HCT116 (cell line): ENCODE data around the gene LTB4R. TPM values are rescaled to one million over a fixed set of nuclear protein-coding genes. Genes with fewer than 3 reads are reported as not detected.

ENCODE experiments used
- ATAC-seq: fragments of 200-7000 bp; cut with Tn5 transposase; 2 replicates; pipeline ENCODE4 v1.9.1; 2020; ENCODE audit warnings: mild to moderate bottlenecking, moderate library complexity
- BruUV-seq: library from RNA; stranded (reverse); fragments of 400-500 nt; replicated peaks from 2 replicates; lab custom pipeline; 2021; lab: Mats Ljungman, UMichigan
- CTCF ChIA-PET: fragments of 300-600 bp; sonication (Branson Sonifier 250); formaldehyde crosslinking; loops from one replicate; lab custom pipeline; 2021; ENCODE audit warnings: antibody characterized with exemption; lab: Charles Lee
- POLR2A ChIA-PET: fragments of 300-600, 350-600 bp; sonication (Branson Sonifier 250); formaldehyde crosslinking; loops from one replicate; lab custom pipeline; 2021; ENCODE audit warnings: antibody characterized with exemption; lab: Charles Lee
- RAD21 ChIA-PET, 2 experiments: fragments of 300-600 bp; sonication (Branson Sonifier 250); formaldehyde crosslinking; loops; one replicate each; lab custom pipeline; 2023; ENCODE audit warnings: low total read pairs in 2 of 2; ENCODE audit not compliant: uncharacterized antibody in 2 of 2, unreplicated experiment in 2 of 2, low non-redundant PET in 1 of 2; lab: Charles Lee
- DNase-seq: peaks from one replicate; pipeline ENCODE4 v3.0.0-alpha.2; 2010; ENCODE audit warnings: low read depth, low spot score
- H2AFZ ChIP-seq: fragments of 200-600 bp; shearing (Covaris generic), sonication (generic); 2 replicates; pipeline ENCODE4 v1.6.1; 2017; ENCODE audit warnings: low read depth, mixed run types, mixed read lengths, antibody characterized with exemption, low read length; ENCODE audit not compliant: poor library complexity, severe bottlenecking
- H3K27ac ChIP-seq: 2 replicates; pipeline ENCODE4 v1.5.1; 2012; ENCODE audit warnings: low read depth, low read length
- H3K27me3 ChIP-seq: fragments of 200-600 bp; sonication (generic); 2 replicates; pipeline ENCODE4 v1.6.1; 2016; ENCODE audit warnings: mixed run types, low read length, mixed read lengths; ENCODE audit not compliant: insufficient read depth
- H3K36me3 ChIP-seq, 2 experiments: fragments of 200-500 bp in 1 of 2; fragments of 200-600 bp in 1 of 2; sonication (Bioruptor generic) in 1 of 2; sonication (generic) in 1 of 2; 2 replicates each; pipeline versions ENCODE4 v1.5.1 to v1.6.1; 2014 to 2016; ENCODE audit warnings: low read length in 2 of 2, inconsistent platforms in 1 of 2, mixed read lengths in 1 of 2, mixed run types in 1 of 2; ENCODE audit not compliant: insufficient read depth in 2 of 2, control insufficient read depth in 1 of 2
- H3K4me1 ChIP-seq, 2 experiments: fragments of 200-600 bp in 1 of 2; sonication (generic) in 1 of 2; 2 replicates each; pipeline versions ENCODE4 v1.5.1 to v1.6.1; 2012 to 2017; ENCODE audit warnings: low read length in 2 of 2, inconsistent platforms in 1 of 2, mild to moderate bottlenecking in 1 of 2, mixed read lengths in 1 of 2, mixed run types in 1 of 2, moderate library complexity in 1 of 2; ENCODE audit not compliant: insufficient read depth in 2 of 2, control insufficient read depth in 1 of 2
- H3K4me2 ChIP-seq: fragments of 200-600 bp; sonication (generic); 2 replicates; pipeline ENCODE4 v1.6.1; 2017; ENCODE audit warnings: mixed run types, low read length, mixed read lengths
- H3K4me3 ChIP-seq, 2 experiments: fragments of 200-600 bp in 1 of 2; sonication (generic) in 1 of 2; replicated peaks in 1 of 2; 2 replicates each; pipeline ENCODE4 v1.5.1; 2011 to 2016; ENCODE audit warnings: low read length in 2 of 2, control low read depth in 1 of 2, low read depth in 1 of 2, mild to moderate bottlenecking in 1 of 2, mixed read lengths in 1 of 2, mixed run types in 1 of 2
- H3K79me2 ChIP-seq: fragments of 200-600 bp; sonication (generic); 2 replicates; pipeline ENCODE4 v1.6.1; 2017; ENCODE audit warnings: mild to moderate bottlenecking, mixed run types, low read length, moderate library complexity, mixed read lengths; ENCODE audit not compliant: insufficient read depth
- H3K9ac ChIP-seq: fragments of 200-600 bp; sonication (generic); 2 replicates; pipeline ENCODE4 v1.6.1; 2016; ENCODE audit warnings: low read length, mixed read lengths
- H3K9me2 ChIP-seq: fragments of 200-600 bp; sonication (generic), shearing (Covaris generic); 2 replicates; pipeline ENCODE4 v1.6.1; 2017; ENCODE audit warnings: mixed run types, mild to moderate bottlenecking, moderate library complexity; ENCODE audit not compliant: insufficient read depth
- H3K9me3 ChIP-seq, 2 experiments: fragments of 200-500 bp in 1 of 2; fragments of 200-600 bp in 1 of 2; sonication (Bioruptor generic) in 1 of 2; sonication (generic) in 1 of 2; 2 replicates each; pipeline ENCODE4 v1.6.1; 2014 to 2017; ENCODE audit warnings: low read length in 2 of 2, mixed read lengths in 2 of 2, inconsistent platforms in 1 of 2, low read depth in 1 of 2, mild to moderate bottlenecking in 1 of 2, mixed run types in 1 of 2, moderate library complexity in 1 of 2; ENCODE audit not compliant: control insufficient read depth in 1 of 2, insufficient read depth in 1 of 2
- H4K20me1 ChIP-seq: fragments of 200-600 bp; sonication (generic), shearing (Covaris generic); 2 replicates; pipeline ENCODE4 v1.6.1; 2017; ENCODE audit warnings: mixed run types, mild to moderate bottlenecking, moderate library complexity; ENCODE audit not compliant: insufficient read depth
- CBX3 ChIP-seq: IDR thresholded peaks from 2 replicates; pipeline ENCODE4 v1.6.1; 2012; ENCODE audit warnings: low read depth
- CEBPB ChIP-seq: IDR thresholded peaks from 2 replicates; pipeline ENCODE4 v1.6.1; 2012; ENCODE audit warnings: low read depth
- EGR1 ChIP-seq: IDR thresholded peaks from 2 replicates; pipeline ENCODE4 v1.6.1; 2012; ENCODE audit warnings: low read depth
- ELF1 ChIP-seq: IDR thresholded peaks from 2 replicates; pipeline ENCODE4 v1.6.1; 2012; ENCODE audit warnings: low read depth, borderline replicate concordance
- EZH2 ChIP-seq: fragments of 200-600 bp; sonication (generic); IDR thresholded peaks from 2 replicates; pipeline ENCODE4 v1.6.1; 2017; ENCODE audit warnings: antibody characterized with exemption, mixed run types
- EZH2phosphoT487 ChIP-seq: fragments of 200-600 bp; IDR thresholded peaks from 2 replicates; pipeline ENCODE4 v1.6.1; 2018; ENCODE audit warnings: antibody characterized with exemption, borderline replicate concordance
- JUND ChIP-seq: IDR thresholded peaks from 2 replicates; pipeline ENCODE4 v1.6.1; 2012
- POLR2A ChIP-seq: IDR thresholded peaks from 2 replicates; pipeline ENCODE4 v1.7.0; 2011; ENCODE audit warnings: borderline replicate concordance; ENCODE audit not compliant: insufficient read depth, insufficient read length; ENCODE audit errors: extremely low read depth
- POLR2AphosphoS5 ChIP-seq: IDR thresholded peaks from 2 replicates; pipeline ENCODE4 v1.6.1; 2011; ENCODE audit warnings: mild to moderate bottlenecking, low read depth, low read length, moderate library complexity
- RAD21 ChIP-seq: IDR thresholded peaks from 2 replicates; pipeline ENCODE4 v1.6.1; 2012; ENCODE audit warnings: low read depth, mild to moderate bottlenecking
- SIN3A ChIP-seq: IDR thresholded peaks from 2 replicates; pipeline ENCODE4 v1.6.1; 2012; ENCODE audit warnings: low read depth
- SP1 ChIP-seq: IDR thresholded peaks from 2 replicates; pipeline ENCODE4 v1.6.1; 2012; ENCODE audit warnings: low read depth
- SRF ChIP-seq: IDR thresholded peaks from 2 replicates; pipeline ENCODE4 v1.6.1; 2012; ENCODE audit warnings: low read depth
- TCF7L2 ChIP-seq: IDR thresholded peaks from 2 replicates; pipeline ENCODE4 v1.7.0; 2011; ENCODE audit warnings: borderline replicate concordance, inconsistent platforms; ENCODE audit not compliant: insufficient read depth, insufficient read length; ENCODE audit errors: extremely low read depth
- YY1 ChIP-seq: IDR thresholded peaks from 2 replicates; pipeline ENCODE4 v1.6.1; 2011; ENCODE audit warnings: low read length, low read depth, moderate library complexity, mild to moderate bottlenecking; ENCODE audit not compliant: insufficient replicate concordance; ENCODE audit errors: extremely low read depth
- ZFX ChIP-seq: fragments of 450-650 bp; IDR thresholded peaks from 2 replicates; pipeline ENCODE4 v1.6.1; 2017
- ZNF274 ChIP-seq: fragments of 200-500 bp; sonication (Bioruptor generic); IDR thresholded peaks from 2 replicates; pipeline ENCODE4 v1.6.1; 2014; ENCODE audit warnings: mild to moderate bottlenecking, low read depth, low read length, inconsistent platforms
- intact Hi-C: fragments of 100-400 bp; cut with micrococcal nuclease; formaldehyde crosslinking; loops from 2 replicates; pipeline ENCODE4 v1.10.0; 2022
- total RNA-seq: library from RNA; stranded (reverse); gene quantifications from one replicate; pipeline ENCODE4 v1.2.1, GENCODE V29; 2021; ENCODE audit not compliant: unreplicated experiment
- TF ChIP-seq, protein P1 (sequence below), 3 experiments: fragments of 200-600 bp in 1 of 3; sonication (generic) in 1 of 3; IDR thresholded peaks in 2 of 3; conservative IDR thresholded peaks in 1 of 3; 2 replicates each; pipeline ENCODE4 v1.5.1; 2012 to 2017; ENCODE audit warnings: low read depth in 2 of 3, low read length in 2 of 3, antibody characterized with exemption in 1 of 3, borderline replicate concordance in 1 of 3, control low read depth in 1 of 3, mild to moderate bottlenecking in 1 of 3, mixed read lengths in 1 of 3, mixed run types in 1 of 3, moderate library complexity in 1 of 3; ENCODE audit not compliant: insufficient read depth in 1 of 3
- TF ChIP-seq, protein P2 (sequence below): IDR thresholded peaks from 2 replicates; pipeline ENCODE4 v1.6.1; 2011; ENCODE audit warnings: mild to moderate bottlenecking, low read length, moderate library complexity; ENCODE audit not compliant: insufficient replicate concordance; ENCODE audit errors: extremely low read depth
- TF ChIP-seq, protein P3 (sequence below): IDR thresholded peaks from 2 replicates; pipeline ENCODE4 v1.6.1; 2012

Gene LTB4R
- total RNA-seq, 1 experiment from 2014 or later = 14.8 TPM

DNA sequence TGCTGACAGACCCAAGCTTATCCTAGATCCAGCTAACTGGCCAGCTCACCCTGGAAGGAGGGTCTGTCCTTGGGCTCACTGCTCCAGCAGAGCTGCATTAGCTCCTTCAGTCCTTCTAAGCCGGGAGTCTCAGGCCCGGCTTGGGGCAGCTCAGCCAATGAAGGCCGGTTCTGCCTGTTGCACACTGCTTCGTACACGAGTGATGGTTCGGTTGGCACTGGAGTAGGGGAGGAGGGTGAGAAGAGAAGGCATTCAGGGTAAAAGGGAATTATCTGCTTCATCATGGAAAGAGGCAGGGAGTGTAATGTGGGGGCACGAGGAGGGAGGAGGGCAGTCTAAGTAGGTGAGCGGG, 26.5 kb downstream of the LTB4R start (continued):
- TF ChIP-seq JUND = no peak
- TF ChIP-seq POLR2AphosphoS5 = no peak
- TF ChIP-seq POLR2A = no peak
- TF ChIP-seq ZFX = no peak
- no peak for TF ChIP-seq CBX3

DNA sequence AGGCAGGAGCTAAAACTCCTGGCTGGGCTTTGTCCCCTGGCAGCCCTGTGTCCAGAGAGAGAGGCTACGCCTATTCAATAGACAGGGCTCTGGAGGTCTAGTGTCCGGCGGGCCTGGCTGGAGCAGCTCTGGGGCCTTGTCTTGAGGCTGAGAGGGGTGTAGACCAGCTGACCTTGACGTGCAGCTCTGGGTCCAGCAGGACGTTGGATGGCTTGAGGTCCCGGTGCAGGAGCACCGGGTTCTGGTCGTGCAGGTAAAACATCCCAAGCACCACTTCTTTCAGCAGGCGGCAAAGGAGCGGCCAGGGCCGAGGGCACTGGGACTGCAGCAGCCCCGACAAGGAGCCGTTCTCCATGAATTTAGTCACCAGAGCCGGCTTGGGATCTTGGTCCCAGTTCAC, 27.5 kb downstream of the LTB4R start:
- H3K36me3 ChIP-seq = no peaks in the 10 kb centered on the region
- H3K4me2 ChIP-seq = no peak overlapping the region
- H3K9ac ChIP-seq = no peak overlapping the region
- no peaks in the 10 kb centered on the region for H3K9me3 ChIP-seq
- H3K27me3 ChIP-seq = no peaks in the 10 kb centered on the region
- H3K79me2 ChIP-seq = no peaks in the 10 kb centered on the region
- BruUV-seq = no TSS peak
- RAD21 ChIA-PET = no interaction called here
- intact Hi-C loops = no loop called here
- POLR2A ChIA-PET = no interaction called here
- H3K4me1 ChIP-seq = peaks cover 3 to 6% of the 10 kb centered on the region in 2 experiments
- no peak overlapping the region for H2AFZ ChIP-seq
- no peak for DNase-seq
- no peaks in the 10 kb centered on the region for H3K9me2 ChIP-seq
- TF ChIP-seq POLR2AphosphoS5 (no peak), SIN3A (no peak), SP1 (no peak), EZH2 (no peak), CEBPB (no peak), SRF (no peak), RAD21 (no peak), ZFX (no peak), ZNF274 (no peak), ELF1 (no peak), JUND (no peak), TCF7L2 (no peak), CBX3 (no peak), YY1 (no peak), POLR2A (no peak), EZH2phosphoT487 (no peak), EGR1 (no peak)
- TF ChIP-seq, protein P1, sequence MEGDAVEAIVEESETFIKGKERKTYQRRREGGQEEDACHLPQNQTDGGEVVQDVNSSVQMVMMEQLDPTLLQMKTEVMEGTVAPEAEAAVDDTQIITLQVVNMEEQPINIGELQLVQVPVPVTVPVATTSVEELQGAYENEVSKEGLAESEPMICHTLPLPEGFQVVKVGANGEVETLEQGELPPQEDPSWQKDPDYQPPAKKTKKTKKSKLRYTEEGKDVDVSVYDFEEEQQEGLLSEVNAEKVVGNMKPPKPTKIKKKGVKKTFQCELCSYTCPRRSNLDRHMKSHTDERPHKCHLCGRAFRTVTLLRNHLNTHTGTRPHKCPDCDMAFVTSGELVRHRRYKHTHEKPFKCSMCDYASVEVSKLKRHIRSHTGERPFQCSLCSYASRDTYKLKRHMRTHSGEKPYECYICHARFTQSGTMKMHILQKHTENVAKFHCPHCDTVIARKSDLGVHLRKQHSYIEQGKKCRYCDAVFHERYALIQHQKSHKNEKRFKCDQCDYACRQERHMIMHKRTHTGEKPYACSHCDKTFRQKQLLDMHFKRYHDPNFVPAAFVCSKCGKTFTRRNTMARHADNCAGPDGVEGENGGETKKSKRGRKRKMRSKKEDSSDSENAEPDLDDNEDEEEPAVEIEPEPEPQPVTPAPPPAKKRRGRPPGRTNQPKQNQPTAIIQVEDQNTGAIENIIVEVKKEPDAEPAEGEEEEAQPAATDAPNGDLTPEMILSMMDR (IDR thresholded peaks at IDR 0.05 in 2 of 3, conservative IDR thresholded peaks at IDR 0.05 in 1 of 3; ENCODE audit: borderline replicate concordance in 1 of 3, insufficient read depth in 1 of 3, low read depth in 2 of 3, low read length in 2 of 3) = no peak
- TF ChIP-seq, protein P2, sequence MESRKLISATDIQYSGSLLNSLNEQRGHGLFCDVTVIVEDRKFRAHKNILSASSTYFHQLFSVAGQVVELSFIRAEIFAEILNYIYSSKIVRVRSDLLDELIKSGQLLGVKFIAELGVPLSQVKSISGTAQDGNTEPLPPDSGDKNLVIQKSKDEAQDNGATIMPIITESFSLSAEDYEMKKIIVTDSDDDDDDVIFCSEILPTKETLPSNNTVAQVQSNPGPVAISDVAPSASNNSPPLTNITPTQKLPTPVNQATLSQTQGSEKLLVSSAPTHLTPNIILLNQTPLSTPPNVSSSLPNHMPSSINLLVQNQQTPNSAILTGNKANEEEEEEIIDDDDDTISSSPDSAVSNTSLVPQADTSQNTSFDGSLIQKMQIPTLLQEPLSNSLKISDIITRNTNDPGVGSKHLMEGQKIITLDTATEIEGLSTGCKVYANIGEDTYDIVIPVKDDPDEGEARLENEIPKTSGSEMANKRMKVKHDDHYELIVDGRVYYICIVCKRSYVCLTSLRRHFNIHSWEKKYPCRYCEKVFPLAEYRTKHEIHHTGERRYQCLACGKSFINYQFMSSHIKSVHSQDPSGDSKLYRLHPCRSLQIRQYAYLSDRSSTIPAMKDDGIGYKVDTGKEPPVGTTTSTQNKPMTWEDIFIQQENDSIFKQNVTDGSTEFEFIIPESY = no peak
- TF ChIP-seq, protein P3, sequence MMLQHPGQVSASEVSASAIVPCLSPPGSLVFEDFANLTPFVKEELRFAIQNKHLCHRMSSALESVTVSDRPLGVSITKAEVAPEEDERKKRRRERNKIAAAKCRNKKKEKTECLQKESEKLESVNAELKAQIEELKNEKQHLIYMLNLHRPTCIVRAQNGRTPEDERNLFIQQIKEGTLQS = no peak
- TF ChIP-seq, all 23 proteins: peak for 0
- H3K4me3 ChIP-seq = no peak overlapping the region
- CTCF ChIA-PET = interaction anchor here (0.6 kb wide), 1 partner anchor 93 kb away, joined by 3 read pairs; no protein-coding TSS in a partner anchor
- H4K20me1 ChIP-seq = no peaks in the 10 kb centered on the region
- H3K27ac ChIP-seq = no peak overlapping the region
- ATAC-seq = no peak
